SK-N-SH treated with all-trans-retinoic acid at 6 μM for 48 hours (cell line): ENCODE results near the gene AGAP1.

Source experiments
- ATAC-seq: fragments of 200-7000 bp; cut with Tn5 transposase; 3 replicates; pipeline ENCODE4 v1.9.1; 2020; ENCODE audit warnings: mild to moderate bottlenecking, moderate library complexity
- ARNTL ChIP-seq: fragments of 450-650 bp; formaldehyde crosslinking; IDR thresholded peaks from 2 replicates; pipeline ENCODE4 v1.5.0; 2020; ENCODE audit warnings: low read depth, mild to moderate bottlenecking, moderate library complexity, borderline replicate concordance
- ESRRG ChIP-seq: fragments of 250-450 bp; sonication (Bioruptor Pico); IDR thresholded peaks from 2 replicates; pipeline ENCODE4 v1.6.1; 2021; ENCODE audit warnings: mild to moderate bottlenecking
- GLIS3 ChIP-seq: fragments of 250-450 bp; sonication (Bioruptor Pico); IDR thresholded peaks from 2 replicates; pipeline ENCODE4 v1.5.0; 2020; ENCODE audit warnings: mild to moderate bottlenecking, moderate library complexity
- ISL1 ChIP-seq: fragments of 250-450 bp; sonication (Bioruptor Pico); IDR thresholded peaks from 2 replicates; pipeline ENCODE4 v2.1.2; 2022; ENCODE audit warnings: mild to moderate bottlenecking, moderate library complexity
- OSR1 ChIP-seq: fragments of 250-450 bp; sonication (Bioruptor Pico); IDR thresholded peaks from 2 replicates; pipeline ENCODE4 v1.8.0; 2022; ENCODE audit warnings: moderate library complexity, mild to moderate bottlenecking, inconsistent platforms
- PATZ1 ChIP-seq: fragments of 250-450 bp; sonication (Bioruptor Pico); IDR thresholded peaks from 2 replicates; pipeline ENCODE4 v1.8.0; 2020; ENCODE audit warnings: mild to moderate bottlenecking, moderate library complexity, borderline replicate concordance
- POU6F1 ChIP-seq: fragments of 250-450 bp; sonication (Bioruptor Pico); IDR thresholded peaks from 2 replicates; pipeline ENCODE4 v1.8.0; 2021; ENCODE audit warnings: low read depth, mild to moderate bottlenecking, moderate library complexity, borderline replicate concordance
- PPARA ChIP-seq: fragments of 250-450 bp; sonication (Bioruptor Pico); IDR thresholded peaks from 2 replicates; pipeline ENCODE4 v1.5.0; 2020; ENCODE audit warnings: mild to moderate bottlenecking, borderline replicate concordance
- RARB ChIP-seq: fragments of 250-450 bp; sonication (Bioruptor Pico); IDR thresholded peaks from 2 replicates; pipeline ENCODE4 v1.8.0; 2021; ENCODE audit warnings: mild to moderate bottlenecking, moderate library complexity
- SNAI2 ChIP-seq: fragments of 250-450 bp; sonication (Bioruptor Pico); IDR thresholded peaks from 2 replicates; pipeline ENCODE4 v1.5.0; 2020; ENCODE audit warnings: mild to moderate bottlenecking, moderate library complexity
- TCF4 ChIP-seq: fragments of 250-450 bp; sonication (Bioruptor Pico); IDR thresholded peaks from 2 replicates; pipeline ENCODE4 v1.8.0; 2021; ENCODE audit warnings: mild to moderate bottlenecking, moderate library complexity, borderline replicate concordance
- TOX ChIP-seq: fragments of 250-450 bp; sonication (Bioruptor Pico); IDR thresholded peaks from 2 replicates; pipeline ENCODE4 v1.8.0; 2021; ENCODE audit warnings: mild to moderate bottlenecking, moderate library complexity, borderline replicate concordance
- ZC3H10 ChIP-seq: fragments of 250-450 bp; sonication (Bioruptor Pico); IDR thresholded peaks from 2 replicates; pipeline ENCODE4 v1.5.1; 2021; ENCODE audit warnings: mild to moderate bottlenecking, moderate library complexity
- ZFP3 ChIP-seq: fragments of 250-450 bp; sonication (Bioruptor Pico); IDR thresholded peaks from 2 replicates; pipeline ENCODE4 v1.5.0; 2020; ENCODE audit warnings: mild to moderate bottlenecking, moderate library complexity
- ZFP30 ChIP-seq: fragments of 450-650 bp; formaldehyde crosslinking; IDR thresholded peaks from 2 replicates; pipeline ENCODE4 v1.5.0; 2022; ENCODE audit warnings: mild to moderate bottlenecking, moderate library complexity
- ZNF565 ChIP-seq: fragments of 450-650 bp; formaldehyde crosslinking; conservative IDR thresholded peaks from 2 replicates; pipeline ENCODE4 v1.5.0; 2020; ENCODE audit warnings: low read depth, mild to moderate bottlenecking, moderate library complexity
- ZNF70 ChIP-seq: fragments of 450-650 bp; formaldehyde crosslinking; IDR thresholded peaks from 2 replicates; pipeline ENCODE4 v1.5.0; 2020; ENCODE audit warnings: mild to moderate bottlenecking, moderate library complexity
- TF ChIP-seq, protein P1 (sequence below): fragments of 250-450 bp; sonication (Bioruptor Pico); IDR thresholded peaks from 2 replicates; pipeline ENCODE4 v1.5.0; 2020; ENCODE audit warnings: mild to moderate bottlenecking, moderate library complexity
- TF ChIP-seq, protein P2 (sequence below): fragments of 250-450 bp; sonication (Bioruptor Pico); IDR thresholded peaks from 2 replicates; pipeline ENCODE4 v1.5.1; 2020; ENCODE audit warnings: low read depth, mild to moderate bottlenecking, moderate library complexity
- TF ChIP-seq, protein P3 (sequence below): fragments of 250-450 bp; sonication (Bioruptor Pico); IDR thresholded peaks from 2 replicates; pipeline ENCODE4 v1.5.1; 2021; ENCODE audit warnings: mild to moderate bottlenecking, moderate library complexity

AGAP1 gene

GRCh38 chr2:235910067-235910466 is 416.2 kb downstream of the AGAP1 start:
- no peak for ATAC-seq
- TF ChIP-seq TCF4 (CRISPR knock-in tag) = no peak
- TF ChIP-seq ZNF70 (CRISPR knock-in tag) = no peak
- TF ChIP-seq ISL1 (CRISPR knock-in tag) = no peak
- TF ChIP-seq PPARA (CRISPR knock-in tag) = no peak
- TF ChIP-seq ZC3H10 (CRISPR knock-in tag) = no peak
- TF ChIP-seq SNAI2 (CRISPR knock-in tag) = no peak
- TF ChIP-seq POU6F1 (CRISPR knock-in tag) = no peak
- no peak for TF ChIP-seq ZNF565 (CRISPR knock-in tag)
- no peak for TF ChIP-seq PATZ1
- TF ChIP-seq, protein P1, sequence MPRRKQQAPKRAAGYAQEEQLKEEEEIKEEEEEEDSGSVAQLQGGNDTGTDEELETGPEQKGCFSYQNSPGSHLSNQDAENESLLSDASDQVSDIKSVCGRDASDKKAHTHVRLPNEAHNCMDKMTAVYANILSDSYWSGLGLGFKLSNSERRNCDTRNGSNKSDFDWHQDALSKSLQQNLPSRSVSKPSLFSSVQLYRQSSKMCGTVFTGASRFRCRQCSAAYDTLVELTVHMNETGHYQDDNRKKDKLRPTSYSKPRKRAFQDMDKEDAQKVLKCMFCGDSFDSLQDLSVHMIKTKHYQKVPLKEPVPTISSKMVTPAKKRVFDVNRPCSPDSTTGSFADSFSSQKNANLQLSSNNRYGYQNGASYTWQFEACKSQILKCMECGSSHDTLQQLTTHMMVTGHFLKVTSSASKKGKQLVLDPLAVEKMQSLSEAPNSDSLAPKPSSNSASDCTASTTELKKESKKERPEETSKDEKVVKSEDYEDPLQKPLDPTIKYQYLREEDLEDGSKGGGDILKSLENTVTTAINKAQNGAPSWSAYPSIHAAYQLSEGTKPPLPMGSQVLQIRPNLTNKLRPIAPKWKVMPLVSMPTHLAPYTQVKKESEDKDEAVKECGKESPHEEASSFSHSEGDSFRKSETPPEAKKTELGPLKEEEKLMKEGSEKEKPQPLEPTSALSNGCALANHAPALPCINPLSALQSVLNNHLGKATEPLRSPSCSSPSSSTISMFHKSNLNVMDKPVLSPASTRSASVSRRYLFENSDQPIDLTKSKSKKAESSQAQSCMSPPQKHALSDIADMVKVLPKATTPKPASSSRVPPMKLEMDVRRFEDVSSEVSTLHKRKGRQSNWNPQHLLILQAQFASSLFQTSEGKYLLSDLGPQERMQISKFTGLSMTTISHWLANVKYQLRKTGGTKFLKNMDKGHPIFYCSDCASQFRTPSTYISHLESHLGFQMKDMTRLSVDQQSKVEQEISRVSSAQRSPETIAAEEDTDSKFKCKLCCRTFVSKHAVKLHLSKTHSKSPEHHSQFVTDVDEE (CRISPR knock-in tag) = no peak
- no peak for TF ChIP-seq GLIS3 (CRISPR knock-in tag)
- TF ChIP-seq RARB (CRISPR knock-in tag) = no peak

DNA sequence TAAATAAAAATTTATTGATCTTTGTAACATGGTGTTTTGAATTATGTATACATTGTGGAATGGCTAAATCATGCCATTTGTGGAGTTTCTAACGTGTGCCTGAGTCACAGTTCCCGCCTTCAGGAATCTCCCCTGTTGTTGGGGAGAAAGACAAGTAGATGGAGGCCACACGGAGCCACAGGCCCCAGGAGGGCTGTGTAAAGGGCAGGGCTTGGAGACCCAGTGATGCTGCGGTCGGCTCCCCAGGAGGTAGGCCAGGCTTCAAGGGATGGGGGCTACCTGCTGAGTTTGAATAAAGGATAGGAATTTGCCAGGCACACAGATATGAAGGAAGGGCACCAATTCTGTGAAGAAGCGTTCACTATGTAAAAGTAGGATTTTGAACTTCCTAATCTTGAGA is 417.3 kb downstream of the AGAP1 start:
- no peak for ATAC-seq
- no peak for TF ChIP-seq ZNF565 (CRISPR knock-in tag)
- no peak for TF ChIP-seq ZFP30 (CRISPR knock-in tag)
- TF ChIP-seq ZFP3 (CRISPR knock-in tag) = no peak
- no peak for TF ChIP-seq ARNTL (CRISPR knock-in tag)
- TF ChIP-seq, protein P2, sequence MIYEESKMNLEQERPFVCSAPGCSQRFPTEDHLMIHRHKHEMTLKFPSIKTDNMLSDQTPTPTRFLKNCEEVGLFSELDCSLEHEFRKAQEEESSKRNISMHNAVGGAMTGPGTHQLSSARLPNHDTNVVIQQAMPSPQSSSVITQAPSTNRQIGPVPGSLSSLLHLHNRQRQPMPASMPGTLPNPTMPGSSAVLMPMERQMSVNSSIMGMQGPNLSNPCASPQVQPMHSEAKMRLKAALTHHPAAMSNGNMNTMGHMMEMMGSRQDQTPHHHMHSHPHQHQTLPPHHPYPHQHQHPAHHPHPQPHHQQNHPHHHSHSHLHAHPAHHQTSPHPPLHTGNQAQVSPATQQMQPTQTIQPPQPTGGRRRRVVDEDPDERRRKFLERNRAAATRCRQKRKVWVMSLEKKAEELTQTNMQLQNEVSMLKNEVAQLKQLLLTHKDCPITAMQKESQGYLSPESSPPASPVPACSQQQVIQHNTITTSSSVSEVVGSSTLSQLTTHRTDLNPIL (CRISPR knock-in tag) = no peak
- TF ChIP-seq TOX (CRISPR knock-in tag) = no peak
- no peak for TF ChIP-seq ZNF70 (CRISPR knock-in tag)
- no peak for TF ChIP-seq ESRRG
- no peak for TF ChIP-seq POU6F1 (CRISPR knock-in tag)

- TF ChIP-seq PPARA (CRISPR knock-in tag) = no peak
- TF ChIP-seq OSR1 (CRISPR knock-in tag) = no peak
- no peak for TF ChIP-seq TCF4 (CRISPR knock-in tag)
- TF ChIP-seq, protein P3, sequence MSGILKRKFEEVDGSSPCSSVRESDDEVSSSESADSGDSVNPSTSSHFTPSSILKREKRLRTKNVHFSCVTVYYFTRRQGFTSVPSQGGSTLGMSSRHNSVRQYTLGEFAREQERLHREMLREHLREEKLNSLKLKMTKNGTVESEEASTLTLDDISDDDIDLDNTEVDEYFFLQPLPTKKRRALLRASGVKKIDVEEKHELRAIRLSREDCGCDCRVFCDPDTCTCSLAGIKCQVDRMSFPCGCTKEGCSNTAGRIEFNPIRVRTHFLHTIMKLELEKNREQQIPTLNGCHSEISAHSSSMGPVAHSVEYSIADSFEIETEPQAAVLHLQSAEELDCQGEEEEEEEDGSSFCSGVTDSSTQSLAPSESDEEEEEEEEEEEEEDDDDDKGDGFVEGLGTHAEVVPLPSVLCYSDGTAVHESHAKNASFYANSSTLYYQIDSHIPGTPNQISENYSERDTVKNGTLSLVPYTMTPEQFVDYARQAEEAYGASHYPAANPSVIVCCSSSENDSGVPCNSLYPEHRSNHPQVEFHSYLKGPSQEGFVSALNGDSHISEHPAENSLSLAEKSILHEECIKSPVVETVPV (CRISPR knock-in tag) = no peak
- TF ChIP-seq, protein P2 (CRISPR knock-in tag) = no peak
- ATAC-seq = no peak
These were observed 417.9 kb downstream of the AGAP1 start for GRCh38 chr2:235911633-235912233.
